NCI-H2081 (cell line): ENCODE results near the gene PRSS16.
"Not testable (repeated sequence)": the region's sequence is repeated elsewhere in the genome, so short reads cannot be mapped to it uniquely, and the experiment has no call there.

Experiments
- DNase-seq, 2 experiments: peaks; one replicate each; lab custom pipeline; 2025; lab: John Stamatoyannopoulos, UW

Gene PRSS16

GRCh38 chr6:27247133-27247836 lies at the start of gene PRSS16:
Gene PRSS16, plus strand, starts transcription at chr6:27247701. Its CDS starts 37 bp downstream, at chr6:27247738.
- DNase-seq, result no peak

- DNase-seq, result no peak
Observed at GRCh38 chr6:27205375-27206278, 41.9 kb upstream of the PRSS16 start.

GRCh38 chr6:27206806-27207205 lies 40.7 kb upstream of the PRSS16 start:
- no peak for DNase-seq

GRCh38 chr6:27208042-27208441 lies 39.5 kb upstream of the PRSS16 start:
- no peak for DNase-seq

GRCh38 chr6:27209196-27209595 lies 38.3 kb upstream of the PRSS16 start:
- no peak for DNase-seq

- DNase-seq, result no peak
Observed at GRCh38 chr6:27209659-27210269, 37.7 kb upstream of the PRSS16 start.

GRCh38 chr6:27213091-27213517 lies 34.4 kb upstream of the PRSS16 start:
- DNase-seq, result not testable (repeated sequence)

- DNase-seq, result no peak
Observed at GRCh38 chr6:27213544-27214125, 33.9 kb upstream of the PRSS16 start.

GRCh38 chr6:27214126-27214601 lies 33.3 kb upstream of the PRSS16 start:
- no peak for DNase-seq

GRCh38 chr6:27216874-27217273 lies 30.6 kb upstream of the PRSS16 start:
- no peak for DNase-seq

GRCh38 chr6:27222971-27223370 lies 24.5 kb upstream of the PRSS16 start:
- not testable (repeated sequence) for DNase-seq

- no peak for DNase-seq
Observed at GRCh38 chr6:27224729-27225128, 22.8 kb upstream of the PRSS16 start.

GRCh38 chr6:27228963-27229477 lies 18.5 kb upstream of the PRSS16 start:
- DNase-seq, result no peak

- DNase-seq, result peak; percentile 45 to 70
Observed at GRCh38 chr6:27230758-27231111, 16.8 kb upstream of the PRSS16 start.

GRCh38 chr6:27234576-27234975 lies 12.9 kb upstream of the PRSS16 start:
- no peak for DNase-seq

- no peak for DNase-seq
Observed at GRCh38 chr6:27237089-27237803, 10.3 kb upstream of the PRSS16 start.

- no peak for DNase-seq
Observed at GRCh38 chr6:27238010-27238983, 9.2 kb upstream of the PRSS16 start.

GRCh38 chr6:27239258-27239657 lies 8.2 kb upstream of the PRSS16 start:
- no peak for DNase-seq

GRCh38 chr6:27241443-27241842 lies 6.1 kb upstream of the PRSS16 start:
- DNase-seq, result no peak
